ENCODE results near the gene ADRM1. TPM values are rescaled to one million over a fixed set of nuclear protein-coding genes. Genes with fewer than 3 reads are reported as not detected.

Gene ADRM1
- total RNA-seq, 2 experiments from 2014 or later = 110 to 115 TPM

GRCh38 chr20:62323980-62324906, 21.4 kb downstream of the ADRM1 start:
- TF ChIP-seq CTCF (IDR thresholded peaks at IDR 0.05) = no peak
- intact Hi-C loops (cut with micrococcal nuclease) = no loop called here
- Mint-ChIP-seq H3K27me3 (no peaks in the 10 kb centered on the region), H3K27ac (no peak overlapping the region), H3K4me1 (ENCODE audit: low read depth) (no peaks in the 10 kb centered on the region), H3K4me3 (no peak overlapping the region), H3K9me3 (no peaks in the 10 kb centered on the region), H3K36me3 (ENCODE audit: low read depth) (no peaks in the 10 kb centered on the region)
- CTCF ChIA-PET = no interaction called here
- ATAC-seq (no peak), DNase-seq (no peak)
- POLR2A ChIA-PET = interaction anchor here (0.8 kb wide), 1 partner anchor 10 kb away, joined by 3 read pairs; no protein-coding TSS in a partner anchor

DNA sequence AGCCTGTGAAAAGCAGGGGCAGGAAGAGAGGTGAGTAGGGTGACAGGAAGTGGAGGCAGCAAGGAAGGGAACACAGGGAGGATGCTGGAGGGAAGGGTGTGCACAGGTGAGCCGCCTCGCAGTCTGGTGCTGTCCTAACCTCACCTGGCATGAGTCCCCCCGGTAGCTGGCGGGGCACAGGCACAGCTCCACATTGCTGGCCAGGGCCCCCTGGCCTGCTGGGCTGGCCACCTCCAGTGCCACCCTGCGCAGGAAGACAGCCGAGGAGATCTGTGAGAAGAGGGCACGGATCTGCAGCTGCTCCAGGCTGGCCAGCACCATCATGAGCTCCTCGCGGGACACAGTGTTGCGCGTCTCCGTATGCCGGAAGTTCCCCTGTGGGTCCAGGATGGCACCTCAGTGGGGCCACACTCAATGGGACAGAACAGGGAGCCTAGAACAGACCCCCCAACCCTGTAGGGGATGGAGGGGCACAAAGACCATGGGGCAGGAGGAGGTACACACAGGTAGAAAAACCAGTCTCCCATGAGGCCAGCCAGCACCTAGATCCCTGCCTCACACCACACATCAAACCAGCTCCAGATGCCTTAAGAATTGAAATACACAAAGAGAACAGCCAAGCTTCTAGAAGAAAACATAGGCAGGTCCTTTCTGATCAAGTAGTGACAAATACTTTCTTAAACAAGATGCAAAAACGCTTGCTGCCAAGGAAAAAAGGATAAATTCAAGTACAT, 22.5 kb downstream of the ADRM1 start:
- Mint-ChIP-seq H3K27me3 (no peaks in the 10 kb centered on the region), H3K4me1 (ENCODE audit: low read depth) (no peaks in the 10 kb centered on the region), H3K9me3 (no peaks in the 10 kb centered on the region), H3K36me3 (ENCODE audit: low read depth) (no peaks in the 10 kb centered on the region), H3K4me3 (no peak overlapping the region), H3K27ac (no peak overlapping the region)
- ChIA-PET POLR2A (no interaction called here), CTCF (interaction anchor here (1.1 kb wide), 1 partner anchor 174 kb away, joined by 3 read pairs; no protein-coding TSS in a partner anchor)
- DNase-seq (no peak), ATAC-seq (no peak)
- intact Hi-C loops (cut with micrococcal nuclease) = no loop called here
- TF ChIP-seq CTCF (IDR thresholded peaks at IDR 0.05) = no peak

GRCh38 chr20:62326559-62326958, 23.8 kb downstream of the ADRM1 start:
- H3K36me3 Mint-ChIP-seq (ENCODE audit: low read depth) = no peaks in the 10 kb centered on the region
- TF ChIP-seq CTCF (IDR thresholded peaks at IDR 0.05) = no peak
- no peak overlapping the region for H3K4me3 Mint-ChIP-seq
- H3K27me3 Mint-ChIP-seq = no peaks in the 10 kb centered on the region
- ChIA-PET CTCF (no interaction called here), POLR2A (no interaction called here)
- no peaks in the 10 kb centered on the region for H3K4me1 Mint-ChIP-seq (ENCODE audit: low read depth)
- ATAC-seq (no peak), DNase-seq (no peak)
- H3K9me3 Mint-ChIP-seq = no peaks in the 10 kb centered on the region
- no peak overlapping the region for H3K27ac Mint-ChIP-seq
- intact Hi-C loops (cut with micrococcal nuclease) = no loop called here

- TF ChIP-seq CTCF (IDR thresholded peaks at IDR 0.05) = no peak
- Mint-ChIP-seq H3K4me1 (ENCODE audit: low read depth) (no peaks in the 10 kb centered on the region), H3K27me3 (no peaks in the 10 kb centered on the region), H3K4me3 (no peak overlapping the region), H3K9me3 (no peaks in the 10 kb centered on the region), H3K36me3 (ENCODE audit: low read depth) (no peaks in the 10 kb centered on the region), H3K27ac (no peak overlapping the region)
- DNase-seq (no peak), ATAC-seq (no peak)
- CTCF ChIA-PET = no interaction called here
- POLR2A ChIA-PET = no interaction called here
- intact Hi-C loops (cut with micrococcal nuclease) = no loop called here
Measured at GRCh38 chr20:62326959-62327725, 24.3 kb downstream of the ADRM1 start.
